HepG2 (cell line): ENCODE measurements around the gene SNRPD3. TPM values are rescaled to one million over a fixed set of nuclear protein-coding genes. Genes with fewer than 3 reads are reported as not detected.

ENCODE experiments used
- ASH2L ChIP-seq: fragments of 300-600, 200-600 bp; sonication (generic); IDR thresholded peaks from 2 replicates; pipeline ENCODE4 v1.7.0; 2017; ENCODE audit warnings: low read depth, mild to moderate bottlenecking, moderate library complexity, mixed read lengths, low read length; ENCODE audit not compliant: insufficient read length
- ATF6 ChIP-seq: sonication (generic); formaldehyde crosslinking; conservative IDR thresholded peaks from 2 replicates; pipeline ENCODE4 v1.4.0; 2020; ENCODE audit warnings: missing genetic modification reagents
- E2F5 ChIP-seq: sonication (generic); formaldehyde crosslinking; conservative IDR thresholded peaks from 2 replicates; pipeline ENCODE4 v1.4.0; 2020; ENCODE audit warnings: missing genetic modification reagents
- GATAD2A ChIP-seq: IDR thresholded peaks from 2 replicates; pipeline ENCODE4 v1.6.1; 2016
- HDAC2 ChIP-seq: sonication (generic); formaldehyde crosslinking; IDR thresholded peaks from 2 replicates; pipeline ENCODE4 v1.4.0; 2020; ENCODE audit warnings: missing genetic modification reagents
- HOXA7 ChIP-seq: sonication (generic); formaldehyde crosslinking; IDR thresholded peaks from 2 replicates; pipeline ENCODE4 v1.8.1; 2022; ENCODE audit warnings: mild to moderate bottlenecking, missing genetic modification reagents, moderate library complexity
- JUNB ChIP-seq: sonication (generic); formaldehyde crosslinking; IDR thresholded peaks from 2 replicates; pipeline ENCODE4 v1.8.0; 2022; ENCODE audit warnings: missing genetic modification reagents, mild to moderate bottlenecking, borderline replicate concordance
- KAT2B ChIP-seq: fragments of 150-350 bp; IDR thresholded peaks from 2 replicates; pipeline ENCODE4 v1.6.1; 2014; ENCODE audit warnings: low read depth, low read length, borderline replicate concordance
- MAFF ChIP-seq: IDR thresholded peaks from 2 replicates; pipeline ENCODE4 v1.6.1; 2011; ENCODE audit warnings: low read depth, low read length, improper control_type of control experiment
- NAIF1 ChIP-seq: sonication (generic); formaldehyde crosslinking; IDR thresholded peaks from 2 replicates; pipeline ENCODE4 v1.5.0; 2020; ENCODE audit warnings: mild to moderate bottlenecking, missing genetic modification reagents, borderline replicate concordance
- PCBP2 ChIP-seq: fragments of 200-400 bp; formaldehyde crosslinking; optimal IDR thresholded peaks from 2 replicates; pipeline ENCODE3; 2018; ENCODE audit warnings: low read length, low read depth; ENCODE audit not compliant: poor library complexity, severe bottlenecking
- REXO4 ChIP-seq: sonication (generic); formaldehyde crosslinking; IDR thresholded peaks from 2 replicates; pipeline ENCODE4 v1.8.0; 2022; ENCODE audit warnings: missing genetic modification reagents, mild to moderate bottlenecking, borderline replicate concordance
- SCMH1 ChIP-seq: sonication (generic); formaldehyde crosslinking; IDR thresholded peaks from 2 replicates; pipeline ENCODE4 v1.9.0; 2021; ENCODE audit warnings: missing genetic modification reagents, mild to moderate bottlenecking, borderline replicate concordance
- ZFP1 ChIP-seq: IDR thresholded peaks from 2 replicates; pipeline ENCODE4 v1.6.1; 2016
- ZNF329 ChIP-seq: sonication (generic); formaldehyde crosslinking; IDR thresholded peaks from 2 replicates; pipeline ENCODE4 v1.9.0; 2021; ENCODE audit warnings: low read depth, mild to moderate bottlenecking, missing genetic modification reagents
- ZNF350 ChIP-seq: sonication (generic); formaldehyde crosslinking; IDR thresholded peaks from 2 replicates; pipeline ENCODE4 v1.4.0; 2020; ENCODE audit warnings: mild to moderate bottlenecking, low read depth, missing genetic modification reagents, borderline replicate concordance
- ZNF496 ChIP-seq: sonication (generic); formaldehyde crosslinking; IDR thresholded peaks from 2 replicates; pipeline ENCODE4 v1.8.1; 2023; ENCODE audit warnings: mild to moderate bottlenecking, moderate library complexity, missing genetic modification reagents; ENCODE audit not compliant: insufficient replicate concordance
- ZNF547 ChIP-seq: sonication (generic); formaldehyde crosslinking; IDR thresholded peaks from 2 replicates; pipeline ENCODE4 v1.5.1; 2020; ENCODE audit warnings: mild to moderate bottlenecking, missing genetic modification reagents
- ZNF570 ChIP-seq: sonication (generic); formaldehyde crosslinking; IDR thresholded peaks from 2 replicates; pipeline ENCODE4 v1.4.0; 2020; ENCODE audit warnings: mild to moderate bottlenecking, missing genetic modification reagents, borderline replicate concordance
- ZNF674 ChIP-seq: sonication (generic); formaldehyde crosslinking; IDR thresholded peaks from 2 replicates; pipeline ENCODE4 v1.5.0; 2020; ENCODE audit warnings: low read depth, mild to moderate bottlenecking, missing genetic modification reagents
- ZNF703 ChIP-seq: sonication (generic); formaldehyde crosslinking; IDR thresholded peaks from 2 replicates; pipeline ENCODE4 v1.5.1; 2020; ENCODE audit warnings: missing genetic modification reagents, mild to moderate bottlenecking, moderate library complexity, borderline replicate concordance
- ZNF724P ChIP-seq: sonication (generic); formaldehyde crosslinking; IDR thresholded peaks from 2 replicates; pipeline ENCODE4 v1.8.0; 2022; ENCODE audit warnings: missing genetic modification reagents, borderline replicate concordance
- polyA plus RNA-seq, 8 experiments: library from polyadenylated mRNA; depleted of rRNA in 3 of 8; stranded (reverse) in 7 of 8; unstranded in 1 of 8; fragments of >200 nt; fragmentation: Illumina TruSeq in 4 of 8; extraction: Trizol in 4 of 8; gene quantifications; 2 replicates each; pipeline versions ENCODE4 v1.2.1 to v1.2.3, GENCODE V29; 2011 to 2016; ENCODE audit warnings: low read depth in 4 of 8, missing spikeins in 1 of 8, mixed read lengths in 1 of 8; ENCODE audit not compliant: insufficient read depth in 1 of 8
- total RNA-seq, 5 experiments: library from RNA; depleted of rRNA; stranded (reverse); fragments of >200 nt; fragmentation: Illumina TruSeq; extraction: Trizol; gene quantifications; 2 replicates each; pipeline ENCODE4 v1.2.3, GENCODE V29; 2016; ENCODE audit warnings: low read depth in 1 of 5
- TF ChIP-seq, protein P1 (sequence below): sonication (generic); formaldehyde crosslinking; IDR thresholded peaks from 2 replicates; pipeline ENCODE4 v1.5.1; 2020; ENCODE audit warnings: mild to moderate bottlenecking, missing genetic modification reagents, moderate library complexity
- TF ChIP-seq, protein P2 (sequence below): IDR thresholded peaks from 2 replicates; pipeline ENCODE4 v1.6.1; 2016

Gene SNRPD3
- total and polyA plus RNA-seq, 2 of the 13 experiments (the other 11 are each of a cell fraction or from before 2014, with no cell fraction given) = 110 to 209 TPM

- 0 out of 2 replicates have a peak, but pooled peaks have one; percentile 52 for TF ChIP-seq E2F5
- TF ChIP-seq ZNF674 (CRISPR knock-in tag) = no peak
- TF ChIP-seq HOXA7 (CRISPR knock-in tag) = no peak
- no peak for TF ChIP-seq PCBP2
- TF ChIP-seq ZNF703 (CRISPR knock-in tag) = peak; percentile 73; the same call in 1 of the 2 replicates
- no peak for TF ChIP-seq JUNB (CRISPR knock-in tag)
- no peak for TF ChIP-seq ZNF570 (CRISPR knock-in tag)
- peak; percentile 46; the same call in 1 of the 2 replicates for TF ChIP-seq ZNF724P (CRISPR knock-in tag)
- peak; percentile 94 for TF ChIP-seq ZNF547
- no peak for TF ChIP-seq ATF6
- TF ChIP-seq NAIF1 (CRISPR knock-in tag) = peak; percentile 98
- peak; percentile 77; the same call in 1 of the 2 replicates for TF ChIP-seq GATAD2A
- TF ChIP-seq, protein P1, sequence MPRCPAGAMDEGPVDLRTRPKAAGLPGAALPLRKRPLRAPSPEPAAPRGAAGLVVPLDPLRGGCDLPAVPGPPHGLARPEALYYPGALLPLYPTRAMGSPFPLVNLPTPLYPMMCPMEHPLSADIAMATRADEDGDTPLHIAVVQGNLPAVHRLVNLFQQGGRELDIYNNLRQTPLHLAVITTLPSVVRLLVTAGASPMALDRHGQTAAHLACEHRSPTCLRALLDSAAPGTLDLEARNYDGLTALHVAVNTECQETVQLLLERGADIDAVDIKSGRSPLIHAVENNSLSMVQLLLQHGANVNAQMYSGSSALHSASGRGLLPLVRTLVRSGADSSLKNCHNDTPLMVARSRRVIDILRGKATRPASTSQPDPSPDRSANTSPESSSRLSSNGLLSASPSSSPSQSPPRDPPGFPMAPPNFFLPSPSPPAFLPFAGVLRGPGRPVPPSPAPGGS (CRISPR knock-in tag) = no peak; the same call in none of the 2 replicates
- no peak for TF ChIP-seq REXO4 (CRISPR knock-in tag)
- peak; percentile 98 for TF ChIP-seq ASH2L
- peak; percentile 89; the same call in 1 of the 2 replicates for TF ChIP-seq ZNF350 (CRISPR knock-in tag)
- no peak for TF ChIP-seq KAT2B
- no peak for TF ChIP-seq ZNF496
- TF ChIP-seq ZNF329 (CRISPR knock-in tag) = peak; percentile 90; the same call in 1 of the 2 replicates
- TF ChIP-seq MAFF = no peak
- TF ChIP-seq, protein P2, sequence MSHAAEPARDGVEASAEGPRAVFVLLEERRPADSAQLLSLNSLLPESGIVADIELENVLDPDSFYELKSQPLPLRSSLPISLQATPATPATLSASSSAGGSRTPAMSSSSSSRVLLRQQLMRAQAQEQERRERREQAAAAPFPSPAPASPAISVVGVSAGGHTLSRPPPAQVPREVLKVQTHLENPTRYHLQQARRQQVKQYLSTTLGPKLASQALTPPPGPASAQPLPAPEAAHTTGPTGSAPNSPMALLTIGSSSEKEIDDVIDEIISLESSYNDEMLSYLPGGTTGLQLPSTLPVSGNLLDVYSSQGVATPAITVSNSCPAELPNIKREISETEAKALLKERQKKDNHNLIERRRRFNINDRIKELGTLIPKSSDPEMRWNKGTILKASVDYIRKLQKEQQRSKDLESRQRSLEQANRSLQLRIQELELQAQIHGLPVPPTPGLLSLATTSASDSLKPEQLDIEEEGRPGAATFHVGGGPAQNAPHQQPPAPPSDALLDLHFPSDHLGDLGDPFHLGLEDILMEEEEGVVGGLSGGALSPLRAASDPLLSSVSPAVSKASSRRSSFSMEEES (CRISPR knock-in tag) = peak; percentile 63
- peak; percentile 87 for TF ChIP-seq HDAC2 (CRISPR knock-in tag)
- no peak for TF ChIP-seq SCMH1 (CRISPR knock-in tag)
- peak; percentile 86; the same call in 1 of the 2 replicates for TF ChIP-seq ZFP1
Measured at GRCh38 chr22:24555165-24556039, at the start of gene SNRPD3 (continued).
